ENCODE data around the gene CACNA2D2.

DNA sequence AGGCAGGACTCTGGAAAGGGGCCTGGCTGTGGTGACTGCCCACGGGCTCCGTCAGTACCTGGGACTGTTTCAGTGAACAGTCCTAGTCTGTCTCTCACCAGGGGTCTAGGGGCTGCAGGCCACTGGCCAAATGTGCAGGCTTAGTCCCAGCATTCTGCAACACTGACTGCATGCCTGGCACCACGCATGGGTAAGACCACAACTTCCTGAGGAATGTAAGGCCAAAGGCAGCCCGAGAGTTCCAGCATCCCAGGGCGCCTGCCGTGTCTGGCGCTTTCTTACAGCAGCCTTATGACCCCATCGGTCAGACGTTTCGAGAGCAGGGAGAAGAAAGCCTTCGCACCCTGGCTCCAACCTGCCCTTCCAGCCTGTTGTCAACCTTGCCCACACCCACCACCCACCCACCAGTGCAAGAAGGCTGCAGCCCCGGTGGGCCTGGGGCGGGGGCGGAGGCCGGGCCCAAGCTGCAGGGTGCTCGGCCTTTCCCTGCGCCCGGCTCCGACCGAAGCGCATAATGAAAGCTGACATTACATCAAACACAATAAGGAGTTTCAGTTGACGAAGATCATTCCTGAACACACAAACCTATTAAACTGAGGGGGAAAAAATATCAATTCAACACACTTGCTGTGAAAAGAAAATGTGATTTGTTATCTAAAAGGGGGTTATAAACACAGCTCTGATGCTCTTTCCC lies 114.6 kb downstream of the CACNA2D2 start:
- TF ChIP-seq, protein P1, sequence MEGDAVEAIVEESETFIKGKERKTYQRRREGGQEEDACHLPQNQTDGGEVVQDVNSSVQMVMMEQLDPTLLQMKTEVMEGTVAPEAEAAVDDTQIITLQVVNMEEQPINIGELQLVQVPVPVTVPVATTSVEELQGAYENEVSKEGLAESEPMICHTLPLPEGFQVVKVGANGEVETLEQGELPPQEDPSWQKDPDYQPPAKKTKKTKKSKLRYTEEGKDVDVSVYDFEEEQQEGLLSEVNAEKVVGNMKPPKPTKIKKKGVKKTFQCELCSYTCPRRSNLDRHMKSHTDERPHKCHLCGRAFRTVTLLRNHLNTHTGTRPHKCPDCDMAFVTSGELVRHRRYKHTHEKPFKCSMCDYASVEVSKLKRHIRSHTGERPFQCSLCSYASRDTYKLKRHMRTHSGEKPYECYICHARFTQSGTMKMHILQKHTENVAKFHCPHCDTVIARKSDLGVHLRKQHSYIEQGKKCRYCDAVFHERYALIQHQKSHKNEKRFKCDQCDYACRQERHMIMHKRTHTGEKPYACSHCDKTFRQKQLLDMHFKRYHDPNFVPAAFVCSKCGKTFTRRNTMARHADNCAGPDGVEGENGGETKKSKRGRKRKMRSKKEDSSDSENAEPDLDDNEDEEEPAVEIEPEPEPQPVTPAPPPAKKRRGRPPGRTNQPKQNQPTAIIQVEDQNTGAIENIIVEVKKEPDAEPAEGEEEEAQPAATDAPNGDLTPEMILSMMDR (IDR thresholded peaks at IDR 0.05; ENCODE audit: insufficient read depth, low read length) = no peak
- TF ChIP-seq POLR2AphosphoS5 (IDR thresholded peaks at IDR 0.05; ENCODE audit: low read depth) (no peak), SPI1 (IDR thresholded peaks at IDR 0.05; ENCODE audit: borderline replicate concordance, low read depth) (no peak), GABPA (IDR thresholded peaks at IDR 0.05; ENCODE audit: low read depth) (no peak)
- TF ChIP-seq, protein P2, sequence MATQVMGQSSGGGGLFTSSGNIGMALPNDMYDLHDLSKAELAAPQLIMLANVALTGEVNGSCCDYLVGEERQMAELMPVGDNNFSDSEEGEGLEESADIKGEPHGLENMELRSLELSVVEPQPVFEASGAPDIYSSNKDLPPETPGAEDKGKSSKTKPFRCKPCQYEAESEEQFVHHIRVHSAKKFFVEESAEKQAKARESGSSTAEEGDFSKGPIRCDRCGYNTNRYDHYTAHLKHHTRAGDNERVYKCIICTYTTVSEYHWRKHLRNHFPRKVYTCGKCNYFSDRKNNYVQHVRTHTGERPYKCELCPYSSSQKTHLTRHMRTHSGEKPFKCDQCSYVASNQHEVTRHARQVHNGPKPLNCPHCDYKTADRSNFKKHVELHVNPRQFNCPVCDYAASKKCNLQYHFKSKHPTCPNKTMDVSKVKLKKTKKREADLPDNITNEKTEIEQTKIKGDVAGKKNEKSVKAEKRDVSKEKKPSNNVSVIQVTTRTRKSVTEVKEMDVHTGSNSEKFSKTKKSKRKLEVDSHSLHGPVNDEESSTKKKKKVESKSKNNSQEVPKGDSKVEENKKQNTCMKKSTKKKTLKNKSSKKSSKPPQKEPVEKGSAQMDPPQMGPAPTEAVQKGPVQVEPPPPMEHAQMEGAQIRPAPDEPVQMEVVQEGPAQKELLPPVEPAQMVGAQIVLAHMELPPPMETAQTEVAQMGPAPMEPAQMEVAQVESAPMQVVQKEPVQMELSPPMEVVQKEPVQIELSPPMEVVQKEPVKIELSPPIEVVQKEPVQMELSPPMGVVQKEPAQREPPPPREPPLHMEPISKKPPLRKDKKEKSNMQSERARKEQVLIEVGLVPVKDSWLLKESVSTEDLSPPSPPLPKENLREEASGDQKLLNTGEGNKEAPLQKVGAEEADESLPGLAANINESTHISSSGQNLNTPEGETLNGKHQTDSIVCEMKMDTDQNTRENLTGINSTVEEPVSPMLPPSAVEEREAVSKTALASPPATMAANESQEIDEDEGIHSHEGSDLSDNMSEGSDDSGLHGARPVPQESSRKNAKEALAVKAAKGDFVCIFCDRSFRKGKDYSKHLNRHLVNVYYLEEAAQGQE (IDR thresholded peaks at IDR 0.05; ENCODE audit: insufficient replicate concordance, low read depth) = no peak
